Lung (tissue), 12 donors: ENCODE data around the gene SLC25A39. TPM values are rescaled to one million over a fixed set of nuclear protein-coding genes. Genes with fewer than 3 reads are reported as not detected.

Source experiments
- ATAC-seq: fragments of 200-7000 bp; cut with Tn5 transposase; one replicate; pipeline ENCODE4 v1.9.1; 2020; ENCODE audit warnings: moderate number of reproducible peaks; ENCODE audit not compliant: insufficient read depth, low FRiP score
- DNase-seq, 3 donors: peaks; one replicate each; pipeline ENCODE4 v3.0.0-alpha.2; 2013 to 2017
- H3K27ac ChIP-seq, 2 donors: one replicate each; pipeline ENCODE4 v1.5.1; 2013; ENCODE audit warnings: mild to moderate bottlenecking in 2 of 2, moderate library complexity in 2 of 2, control low read depth in 1 of 2, inconsistent platforms in 1 of 2, low read depth in 1 of 2, low read length in 1 of 2
- H3K27me3 ChIP-seq, 3 donors: one replicate each; pipeline ENCODE4 v1.5.1; 2013; ENCODE audit warnings: low read length in 2 of 3; ENCODE audit not compliant: control insufficient read depth in 3 of 3, insufficient read depth in 3 of 3
- H3K36me3 ChIP-seq, 4 donors: one replicate each; pipeline ENCODE4 v1.5.1; 2013; ENCODE audit warnings: low read length in 4 of 4, mild to moderate bottlenecking in 1 of 4, moderate library complexity in 1 of 4; ENCODE audit not compliant: control insufficient read depth in 4 of 4, insufficient read depth in 4 of 4
- H3K4me1 ChIP-seq, 5 donors: one replicate each; pipeline ENCODE4 v1.5.1; 2013; ENCODE audit warnings: low read length in 5 of 5, mild to moderate bottlenecking in 2 of 5, moderate library complexity in 1 of 5; ENCODE audit not compliant: control insufficient read depth in 5 of 5, insufficient read depth in 5 of 5
- H3K4me3 ChIP-seq: one replicate; pipeline ENCODE4 v1.5.1; 2013; ENCODE audit warnings: mild to moderate bottlenecking, control low read depth, moderate library complexity
- H3K9ac ChIP-seq, 2 donors: one replicate each; pipeline ENCODE4 v1.5.1; 2013; ENCODE audit warnings: low read length in 2 of 2, control low read depth in 1 of 2; ENCODE audit not compliant: insufficient read depth in 1 of 2
- H3K9me3 ChIP-seq, 4 donors: one replicate each; pipeline ENCODE4 v1.5.1; 2013; ENCODE audit warnings: low read length in 3 of 4, mild to moderate bottlenecking in 1 of 4, moderate library complexity in 1 of 4; ENCODE audit not compliant: control insufficient read depth in 4 of 4, insufficient read depth in 3 of 4
- CTCF ChIP-seq: IDR thresholded peaks from 2 replicates; pipeline ENCODE4 v1.5.1; 2012; ENCODE audit warnings: mild to moderate bottlenecking; ENCODE audit errors: control extremely low read depth, extremely low read depth
- whole genome bisulfite sequencing, 2 donors: extraction: QIAGEN DNeasy Blood & Tissue Kit; methylation state at CpG; one replicate each; pipeline ENCODE4 v1.1.7; 2013; 5-methylcytosine and 5-hydroxymethylcytosine counted together
- polyA plus RNA-seq, 2 donors: library from polyadenylated mRNA; stranded (reverse); fragments of 200-250 nt; gene quantifications; one replicate each; pipeline ENCODE4 v1.2.1, GENCODE V29; 2013
- total RNA-seq, 2 donors: library from RNA; depleted of rRNA in 1 of 2; stranded (reverse); fragments of >200 nt in 1 of 2; gene quantifications; one replicate each; pipeline ENCODE4 v1.2.1, GENCODE V29; 2014 to 2021
- donor health status: control.
- donor health status: control.
- donor health status: Bipolar disorder and iron deficiency.
- donor health status: healthy.
- donor health status: DM: yes; HTN: yes; CAD: no.

SLC25A39 gene
- total and polyA plus RNA-seq, 4 donors = 66.4 to 134 (median 117) TPM

- peak in 1 of 3 donors; percentile 53 for DNase-seq
- no peak overlapping the region for H3K4me3 ChIP-seq
- H3K9me3 ChIP-seq = no peaks in the 10 kb centered on the region
These were observed 30.2 kb upstream of the SLC25A39 start for GRCh38 chr17:44354582-44355561.

DNA sequence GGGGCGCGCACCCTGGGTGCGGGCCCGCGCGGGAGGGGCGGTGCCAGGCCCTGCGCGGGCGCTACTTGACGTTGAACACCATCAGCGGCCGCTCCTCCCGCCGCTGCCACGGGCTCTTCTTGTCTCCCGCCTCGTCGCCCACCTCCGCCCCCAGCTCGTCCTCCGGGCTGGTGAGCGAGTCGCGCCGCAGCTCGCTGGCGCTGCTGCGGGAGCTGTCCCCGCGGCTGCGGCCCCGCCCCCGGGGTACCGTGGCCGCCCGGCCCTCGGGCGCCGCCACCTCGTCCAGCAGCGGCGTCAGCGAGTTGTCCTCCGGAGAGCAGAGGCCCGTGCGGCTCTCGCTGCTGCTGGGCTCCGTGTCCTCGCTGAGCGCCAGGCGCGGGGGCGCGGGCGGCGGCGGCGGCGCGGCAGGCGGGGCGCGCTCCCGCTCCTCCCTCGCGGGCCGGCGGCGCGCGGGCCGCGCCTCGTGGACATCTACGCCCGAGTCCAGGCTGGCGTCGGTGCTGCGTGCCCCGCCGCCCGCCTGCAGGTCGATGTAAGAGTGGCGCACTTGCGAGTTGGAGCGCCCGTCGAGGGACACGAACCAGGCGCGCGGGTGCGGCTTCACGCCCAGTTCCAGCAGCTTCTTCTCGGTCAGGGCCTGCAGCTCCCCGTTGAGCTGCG, 29.2 kb upstream of the SLC25A39 start:
- WGBS, 2 donors = 35 to 50% methylated on average over 90 to 98 of the region's 98 CpGs
- Histone ChIP-seq H3K27me3 (no peaks in the 10 kb centered on the region), H3K27ac (no peak overlapping the region), H3K36me3 (peaks cover 0 to 43% (median 6%) of the 10 kb centered on the region in 4 donors), H3K4me1 (peaks cover 0 to 2% (median 0%) of the 10 kb centered on the region in 5 donors), H3K9ac (no peak overlapping the region), H3K4me3 (no peak overlapping the region), H3K9me3 (no peaks in the 10 kb centered on the region)
- no peak for TF ChIP-seq CTCF
- no peak for ATAC-seq
- DNase-seq = peak in 1 of 3 donors; percentile 39

More at GRCh38 chr17:44354582-44355561, 30.2 kb upstream of the SLC25A39 start:
- Histone ChIP-seq H3K4me1 (peaks cover 0 to under 1% (median 0%) of the 10 kb centered on the region in 5 donors), H3K9ac (no peak overlapping the region), H3K36me3 (peaks cover 0 to 34% (median 5%) of the 10 kb centered on the region in 4 donors), H3K27me3 (no peaks in the 10 kb centered on the region), H3K27ac (no peak overlapping the region)
- 46 to 62% methylated on average over 75 to 77 of the region's 77 CpGs for WGBS, 2 donors
- ATAC-seq = no peak
- no peak for TF ChIP-seq CTCF

DNA sequence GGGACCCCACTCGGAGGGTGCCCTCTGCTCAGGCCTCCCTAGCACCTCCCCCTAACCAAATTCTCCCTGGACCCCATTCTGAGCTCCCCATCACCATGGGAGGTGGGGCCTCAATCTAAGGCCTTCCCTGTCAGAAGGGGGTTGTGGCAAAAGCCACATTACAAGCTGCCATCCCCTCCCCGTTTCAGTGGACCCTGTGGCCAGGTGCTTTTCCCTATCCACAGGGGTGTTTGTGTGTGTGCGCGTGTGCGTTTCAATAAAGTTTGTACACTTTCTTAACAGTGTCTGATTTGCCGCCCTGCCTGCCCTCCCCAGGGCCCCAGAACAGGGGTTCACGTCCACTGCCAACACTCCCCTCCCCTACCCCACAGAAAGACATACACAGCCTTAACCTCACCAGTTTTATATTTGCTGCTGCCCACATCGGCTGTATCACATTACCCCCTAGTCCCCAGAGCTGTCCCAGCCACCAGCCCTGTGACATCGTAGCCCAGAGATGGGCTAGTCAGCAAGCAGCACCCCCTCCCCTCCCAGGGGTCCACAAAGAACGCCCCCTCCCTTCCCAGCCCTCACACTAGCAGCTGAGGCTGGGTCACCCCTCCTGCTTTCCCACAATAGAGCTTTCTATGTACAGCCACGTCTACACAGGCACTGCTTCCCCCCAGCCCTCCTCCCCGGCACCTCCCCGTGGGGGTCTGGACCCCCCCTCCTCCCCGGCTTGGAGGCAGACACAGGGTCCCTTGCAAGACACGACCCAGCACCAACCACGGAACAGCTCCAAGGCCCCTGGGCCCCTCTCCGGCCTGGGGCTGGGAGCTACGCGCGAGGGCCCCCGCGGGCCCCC, 28.4 kb upstream of the SLC25A39 start:
- Histone ChIP-seq H3K9ac (no peak overlapping the region), H3K27ac (no peak overlapping the region), H3K36me3 (peaks cover 0 to 43% (median 4%) of the 10 kb centered on the region in 4 donors), H3K9me3 (no peaks in the 10 kb centered on the region), H3K4me1 (peaks cover 0 to 5% (median 0%) of the 10 kb centered on the region in 5 donors), H3K27me3 (no peaks in the 10 kb centered on the region), H3K4me3 (no peak overlapping the region)
- no peak for TF ChIP-seq CTCF
- no peak for DNase-seq
- no peak for ATAC-seq
- 53 to 61% methylated on average over 22 of the region's 22 CpGs for WGBS, 2 donors
